HepG2 (cell line): Measurements from ENCODE around the gene SEC61A1. TPM values are rescaled to one million over a fixed set of nuclear protein-coding genes. Genes with fewer than 3 reads are reported as not detected.

Experiments used
- AGO2 ChIP-seq: fragments of 200-400 bp; formaldehyde crosslinking; optimal IDR thresholded peaks from 2 replicates; pipeline ENCODE3; 2017; ENCODE audit warnings: mild to moderate bottlenecking, low read depth, low read length, moderate library complexity
- ARID2 ChIP-seq: sonication (generic); formaldehyde crosslinking; IDR thresholded peaks from 2 replicates; pipeline ENCODE4 v1.8.1; 2022; ENCODE audit warnings: mild to moderate bottlenecking, missing genetic modification reagents, borderline replicate concordance
- RAD21 ChIP-seq: fragments of 450-650 bp; formaldehyde crosslinking; IDR thresholded peaks from 2 replicates; pipeline ENCODE4 v1.5.0; 2020; ENCODE audit warnings: mild to moderate bottlenecking
- RCOR2 ChIP-seq: IDR thresholded peaks from 2 replicates; pipeline ENCODE4 v1.6.1; 2016; ENCODE audit warnings: missing biosample characterization, missing genetic modification reagents
- SMAD9 ChIP-seq: sonication (generic); formaldehyde crosslinking; IDR thresholded peaks from 2 replicates; pipeline ENCODE4 v1.5.1; 2020; ENCODE audit warnings: mild to moderate bottlenecking, missing genetic modification reagents
- ZNF768 ChIP-seq: sonication (generic); formaldehyde crosslinking; IDR thresholded peaks from 2 replicates; pipeline ENCODE4 v1.4.0; 2020; ENCODE audit warnings: missing genetic modification reagents
- ZNF790 ChIP-seq: sonication (generic); formaldehyde crosslinking; IDR thresholded peaks from 2 replicates; pipeline ENCODE4 v1.8.0; 2022; ENCODE audit warnings: missing genetic modification reagents, mild to moderate bottlenecking, borderline replicate concordance
- polyA plus RNA-seq, 8 experiments: library from polyadenylated mRNA; depleted of rRNA in 3 of 8; stranded (reverse) in 7 of 8; unstranded in 1 of 8; fragments of >200 nt; fragmentation: Illumina TruSeq in 4 of 8; extraction: Trizol in 4 of 8; gene quantifications; 2 replicates each; pipeline versions ENCODE4 v1.2.1 to v1.2.3, GENCODE V29; 2011 to 2016; ENCODE audit warnings: low read depth in 4 of 8, missing spikeins in 1 of 8, mixed read lengths in 1 of 8; ENCODE audit not compliant: insufficient read depth in 1 of 8
- total RNA-seq, 5 experiments: library from RNA; depleted of rRNA; stranded (reverse); fragments of >200 nt; fragmentation: Illumina TruSeq; extraction: Trizol; gene quantifications; 2 replicates each; pipeline ENCODE4 v1.2.3, GENCODE V29; 2016; ENCODE audit warnings: low read depth in 1 of 5
- TF ChIP-seq, protein P1 (sequence below): sonication (generic); formaldehyde crosslinking; IDR thresholded peaks from 2 replicates; pipeline ENCODE4 v1.4.0; 2020; ENCODE audit warnings: missing genetic modification reagents
- TF ChIP-seq, protein P2 (sequence below): sonication (generic); formaldehyde crosslinking; IDR thresholded peaks from 2 replicates; pipeline ENCODE4 v1.9.0; 2022; ENCODE audit warnings: missing genetic modification reagents, mild to moderate bottlenecking, borderline replicate concordance
- TF ChIP-seq, protein P3 (sequence below): sonication (generic); formaldehyde crosslinking; IDR thresholded peaks from 2 replicates; pipeline ENCODE4 v1.5.0; 2020; ENCODE audit warnings: mild to moderate bottlenecking, low read depth, missing genetic modification reagents, borderline replicate concordance

SEC61A1 gene
- total and polyA plus RNA-seq, 2 of the 13 experiments (the other 11 are each of a cell fraction or from before 2014, with no cell fraction given), result 170 to 203 TPM

DNA sequence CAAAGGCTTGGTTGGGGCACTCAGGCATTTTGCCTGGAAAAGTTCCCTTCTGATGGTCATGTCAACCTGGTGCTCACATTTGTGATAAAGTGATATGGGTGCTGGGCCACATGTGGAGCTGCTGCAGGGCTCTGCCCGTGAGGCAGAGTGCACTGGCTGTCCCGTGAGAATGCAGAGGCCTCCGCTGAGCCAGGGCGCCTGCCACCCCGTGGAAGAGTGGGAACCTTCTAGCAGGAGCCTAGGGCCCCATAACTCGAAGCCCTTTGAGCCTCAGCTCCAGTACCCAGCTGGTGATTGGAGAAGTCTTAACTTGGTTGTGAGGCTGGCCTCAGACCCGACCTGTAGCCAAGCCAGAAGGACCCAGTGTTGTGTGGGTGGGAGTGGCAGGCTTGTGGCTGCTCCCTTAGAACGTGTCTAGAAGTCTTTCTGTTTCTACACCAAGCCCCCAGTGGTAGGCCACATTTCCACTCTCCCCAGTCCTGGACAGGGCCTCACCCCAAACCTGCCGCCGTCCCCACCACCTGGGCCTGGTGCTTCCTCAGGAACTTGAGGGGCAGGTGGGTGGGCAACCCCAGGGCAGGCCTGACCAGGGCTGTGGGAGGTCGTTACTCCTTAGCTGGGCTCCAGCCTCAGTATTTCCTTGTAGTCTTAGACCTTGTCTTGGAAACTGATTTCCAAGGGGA is 19.7 kb downstream of the SEC61A1 start (continued):
- TF ChIP-seq, protein P1, sequence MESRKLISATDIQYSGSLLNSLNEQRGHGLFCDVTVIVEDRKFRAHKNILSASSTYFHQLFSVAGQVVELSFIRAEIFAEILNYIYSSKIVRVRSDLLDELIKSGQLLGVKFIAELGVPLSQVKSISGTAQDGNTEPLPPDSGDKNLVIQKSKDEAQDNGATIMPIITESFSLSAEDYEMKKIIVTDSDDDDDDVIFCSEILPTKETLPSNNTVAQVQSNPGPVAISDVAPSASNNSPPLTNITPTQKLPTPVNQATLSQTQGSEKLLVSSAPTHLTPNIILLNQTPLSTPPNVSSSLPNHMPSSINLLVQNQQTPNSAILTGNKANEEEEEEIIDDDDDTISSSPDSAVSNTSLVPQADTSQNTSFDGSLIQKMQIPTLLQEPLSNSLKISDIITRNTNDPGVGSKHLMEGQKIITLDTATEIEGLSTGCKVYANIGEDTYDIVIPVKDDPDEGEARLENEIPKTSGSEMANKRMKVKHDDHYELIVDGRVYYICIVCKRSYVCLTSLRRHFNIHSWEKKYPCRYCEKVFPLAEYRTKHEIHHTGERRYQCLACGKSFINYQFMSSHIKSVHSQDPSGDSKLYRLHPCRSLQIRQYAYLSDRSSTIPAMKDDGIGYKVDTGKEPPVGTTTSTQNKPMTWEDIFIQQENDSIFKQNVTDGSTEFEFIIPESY (CRISPR knock-in tag), result no peak
- TF ChIP-seq ZNF790 (CRISPR knock-in tag) (no peak), ZNF768 (CRISPR knock-in tag) (no peak), RCOR2 (no peak), RAD21 (CRISPR knock-in tag) (0 out of 2 replicates have a peak, but pooled peaks have one; percentile 6), SMAD9 (CRISPR knock-in tag) (no peak), AGO2 (peak; percentile 79), ARID2 (CRISPR knock-in tag) (no peak)
- TF ChIP-seq, protein P2, sequence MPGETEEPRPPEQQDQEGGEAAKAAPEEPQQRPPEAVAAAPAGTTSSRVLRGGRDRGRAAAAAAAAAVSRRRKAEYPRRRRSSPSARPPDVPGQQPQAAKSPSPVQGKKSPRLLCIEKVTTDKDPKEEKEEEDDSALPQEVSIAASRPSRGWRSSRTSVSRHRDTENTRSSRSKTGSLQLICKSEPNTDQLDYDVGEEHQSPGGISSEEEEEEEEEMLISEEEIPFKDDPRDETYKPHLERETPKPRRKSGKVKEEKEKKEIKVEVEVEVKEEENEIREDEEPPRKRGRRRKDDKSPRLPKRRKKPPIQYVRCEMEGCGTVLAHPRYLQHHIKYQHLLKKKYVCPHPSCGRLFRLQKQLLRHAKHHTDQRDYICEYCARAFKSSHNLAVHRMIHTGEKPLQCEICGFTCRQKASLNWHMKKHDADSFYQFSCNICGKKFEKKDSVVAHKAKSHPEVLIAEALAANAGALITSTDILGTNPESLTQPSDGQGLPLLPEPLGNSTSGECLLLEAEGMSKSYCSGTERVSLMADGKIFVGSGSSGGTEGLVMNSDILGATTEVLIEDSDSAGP (CRISPR knock-in tag), result 0 out of 2 replicates have a peak, but pooled peaks have one; percentile 15
- TF ChIP-seq, protein P3, sequence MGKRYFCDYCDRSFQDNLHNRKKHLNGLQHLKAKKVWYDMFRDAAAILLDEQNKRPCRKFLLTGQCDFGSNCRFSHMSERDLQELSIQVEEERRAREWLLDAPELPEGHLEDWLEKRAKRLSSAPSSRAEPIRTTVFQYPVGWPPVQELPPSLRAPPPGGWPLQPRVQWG (CRISPR knock-in tag), result no peak
